HEK293 (cell line): ENCODE data around the gene PDF.

Experiments
- CTCF ChIP-seq: fragments of 450-650 bp; formaldehyde crosslinking; IDR thresholded peaks from 2 replicates; pipeline ENCODE4 v1.5.1; 2016; ENCODE audit warnings: missing biosample characterization, missing genetic modification characterization
- YY1 ChIP-seq: fragments of 450-650 bp; formaldehyde crosslinking; IDR thresholded peaks from 2 replicates; pipeline ENCODE4 v1.5.1; 2018; ENCODE audit warnings: missing biosample characterization, missing genetic modification characterization
- ZBTB7A ChIP-seq: fragments of 450-650 bp; formaldehyde crosslinking; IDR thresholded peaks from 2 replicates; pipeline ENCODE4 v1.5.1; 2016; ENCODE audit warnings: low read depth, missing biosample characterization, missing genetic modification characterization
- ZNF610 ChIP-seq: fragments of 450-650 bp; formaldehyde crosslinking; IDR thresholded peaks from 2 replicates; pipeline ENCODE4 v1.5.1; 2016; ENCODE audit warnings: missing biosample characterization, missing genetic modification characterization, borderline replicate concordance
- ZNF639 ChIP-seq: fragments of 450-650 bp; formaldehyde crosslinking; IDR thresholded peaks from 2 replicates; pipeline ENCODE4 v1.5.1; 2016; ENCODE audit warnings: missing biosample characterization, missing genetic modification characterization

DNA sequence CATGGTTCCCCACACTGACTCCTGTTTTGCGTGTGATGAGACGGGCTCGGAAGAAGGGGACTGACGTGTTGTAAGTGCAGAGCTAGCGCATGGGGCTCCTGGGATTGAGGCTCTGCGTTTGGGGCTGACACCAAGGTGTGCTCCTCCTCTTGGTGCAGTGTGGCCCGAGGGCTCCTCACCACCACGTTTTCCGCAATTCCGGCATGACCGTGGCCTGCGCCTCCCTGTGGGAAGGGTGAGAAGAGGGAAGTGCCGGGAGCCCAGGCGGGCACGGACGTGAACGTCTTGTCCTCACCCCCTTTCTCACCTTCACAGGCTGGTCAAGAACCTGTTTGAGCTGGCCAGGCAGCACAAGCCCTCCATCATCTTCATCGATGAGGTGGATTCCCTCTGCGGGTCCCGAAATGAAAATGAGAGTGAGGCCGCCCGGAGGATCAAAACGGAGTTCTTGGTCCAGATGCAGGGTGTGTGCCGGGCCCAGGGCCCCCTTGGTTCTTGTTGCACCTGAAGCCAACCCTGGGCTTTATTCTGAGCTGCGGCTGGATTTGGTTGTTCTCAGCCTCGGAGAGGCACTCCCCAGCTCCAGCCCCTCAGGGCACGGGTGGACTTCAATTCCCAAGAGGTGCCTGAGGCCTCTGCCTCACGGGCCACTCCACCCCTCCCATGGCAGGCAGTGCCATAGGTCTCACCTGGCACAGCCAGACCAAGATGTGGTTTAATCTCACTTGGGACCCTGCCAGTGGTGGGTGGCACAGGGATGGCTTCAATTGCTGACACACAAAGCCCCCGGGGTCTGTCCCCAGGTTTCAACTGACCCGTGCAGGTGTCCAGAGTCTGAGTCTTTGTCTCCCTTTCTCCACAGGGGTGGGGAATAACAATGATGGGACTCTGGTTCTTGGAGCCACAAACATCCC, 10.3 kb downstream of the PDF start:
- no peak for TF ChIP-seq ZNF639 (tag by site-specific recombination)
- TF ChIP-seq CTCF (tag by site-specific recombination): no peak
- TF ChIP-seq ZNF610 (tag by site-specific recombination): no peak
- no peak for TF ChIP-seq YY1
- TF ChIP-seq ZBTB7A: no peak
